Right lobe of liver (tissue), 6 donors: ENCODE data around the gene SULT1A1. TPM values are rescaled to one million over a fixed set of nuclear protein-coding genes. Genes with fewer than 3 reads are reported as not detected.
A peak's percentile ranks its signal among the peaks of the same experiment; 100 is the strongest.
"Not testable (repeated sequence)": the region's sequence is repeated elsewhere in the genome, so short reads cannot be mapped to it uniquely, and the experiment has no call there.

Source experiments
- ATAC-seq, 4 donors: fragments of 200-7000 bp; cut with Tn5 transposase; one replicate each; pipeline ENCODE4 v1.9.1; 2020; ENCODE audit warnings: mild to moderate bottlenecking in 4 of 4, moderate library complexity in 4 of 4
- DNase-seq, 3 donors: peaks; one replicate each; pipeline ENCODE4 v3.0.0-alpha.2; 2020
- H3K27ac ChIP-seq, 3 donors: fragments of 200-600 bp; one replicate each; pipeline ENCODE4 v1.8.0; 2022
- H3K27me3 ChIP-seq, 2 donors: fragments of 200-600 bp; one replicate each; pipeline ENCODE4 v1.8.0; 2022
- H3K36me3 ChIP-seq, 4 donors: fragments of 200-600 bp; sonication (generic) in 1 of 4; one replicate each; pipeline versions ENCODE4 v1.5.1 to v1.8.0; 2017 to 2022; ENCODE audit warnings: control low read depth in 1 of 4
- H3K4me1 ChIP-seq, 4 donors: fragments of 200-600 bp; sonication (generic) in 1 of 4; one replicate each; pipeline versions ENCODE4 v1.5.1 to v1.8.0; 2017 to 2022; ENCODE audit warnings: control low read depth in 1 of 4
- H3K4me3 ChIP-seq, 3 donors: fragments of 200-600 bp; one replicate each; pipeline ENCODE4 v1.8.0; 2022
- H3K9me3 ChIP-seq, 4 donors: fragments of 200-600 bp; sonication (generic) in 1 of 4; one replicate each; pipeline versions ENCODE4 v1.5.1 to v1.8.0; 2017 to 2022; ENCODE audit warnings: control low read depth in 1 of 4
- POLR2A ChIP-seq: fragments of 450-650 bp; IDR thresholded peaks from one replicate; pipeline ENCODE4 v1.6.1; 2017; ENCODE audit warnings: antibody characterized with exemption, mild to moderate bottlenecking
- WGBS: methylation state at CpG from one replicate; pipeline ENCODE4 v1.1.6; 2018; ENCODE audit warnings: low coverage, low lambda C conversion rate; ENCODE audit not compliant: insufficient coverage; ENCODE audit errors: missing lambda C conversion rate; 5-methylcytosine and 5-hydroxymethylcytosine counted together
- intact Hi-C, 2 donors: fragments of 100-400 bp; cut with DNase I; formaldehyde crosslinking; loops; one replicate each; pipeline versions ENCODE4 v1.11.2 to v1.14.1; 2022
- total RNA-seq, 6 experiments: library from RNA; depleted of rRNA in 2 of 6; stranded (reverse); fragments of >200 nt in 2 of 6; fragmentation: NEBNext Ultra II Directional in 3 of 6; extraction: Animal tissue kit (Norgen Biotek cat#: 25700) in 3 of 6; gene quantifications; one replicate each; pipeline versions ENCODE4 v1.1.0 to v1.2.4, GENCODE V29; 2016 to 2023
- TF ChIP-seq, protein P1 (sequence below), 4 donors: fragments of 200-600 bp in 3 of 4; fragments of 450-650 bp in 1 of 4; IDR thresholded peaks; one replicate each; pipeline versions ENCODE4 v1.5.1 to v1.8.0; 2016 to 2022; ENCODE audit warnings: antibody characterized with exemption in 4 of 4, mild to moderate bottlenecking in 2 of 4
- donor health status: DM: no; HTN: yes; CAD: no.
- donor health status: DM: no; HTN: no; CAD: no.
- donor health status: DM: no; HTN: no; CAD: no.
- donor health status: DM: no; HTN: yes; CAD: no.
- donor health status: DM: no; HTN: yes; CAD: no.

Gene SULT1A1
- total RNA-seq, 6 experiments from 2014 or later: 132 to 335 (median 207) TPM

DNA sequence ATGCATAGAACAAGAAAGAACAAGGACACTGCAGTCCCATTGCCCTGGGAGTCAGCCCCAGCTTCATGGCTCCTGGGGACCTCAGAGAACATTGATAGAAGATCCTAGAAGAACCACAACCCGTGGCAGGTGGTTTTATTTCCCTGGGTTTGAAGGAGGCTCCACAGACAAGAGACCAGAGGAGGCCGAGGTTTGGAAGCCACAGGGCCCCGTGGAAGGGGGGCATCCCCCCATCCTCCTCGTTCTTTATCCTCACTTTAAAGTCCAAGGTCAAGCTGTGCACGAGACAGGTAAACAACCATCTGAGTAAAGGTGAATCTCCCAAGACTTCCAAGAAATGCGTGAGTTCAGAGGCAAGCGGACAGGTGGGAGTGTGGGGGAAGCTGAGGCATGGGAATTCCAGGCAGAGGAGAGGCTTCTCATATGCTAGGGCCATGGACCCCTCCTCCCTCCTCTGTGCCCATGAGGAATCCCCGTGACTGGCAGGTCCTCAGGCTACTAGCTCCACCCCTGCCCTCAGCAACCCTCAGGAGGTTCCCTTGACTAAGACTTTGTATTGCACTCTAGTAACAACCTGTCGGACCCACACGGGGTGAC is 849 bp upstream of the SULT1A1 start:
- H3K9me3 ChIP-seq: no peaks in the 10 kb centered on the region
- H3K4me1 ChIP-seq: peaks cover 0 to 36% (median 7%) of the 10 kb centered on the region in 4 donors
- no peaks in the 10 kb centered on the region for H3K27me3 ChIP-seq
- H3K36me3 ChIP-seq: peaks cover 0 to 9% (median 5%) of the 10 kb centered on the region in 4 donors
- TF ChIP-seq POLR2A: no peak
- TF ChIP-seq, protein P1, sequence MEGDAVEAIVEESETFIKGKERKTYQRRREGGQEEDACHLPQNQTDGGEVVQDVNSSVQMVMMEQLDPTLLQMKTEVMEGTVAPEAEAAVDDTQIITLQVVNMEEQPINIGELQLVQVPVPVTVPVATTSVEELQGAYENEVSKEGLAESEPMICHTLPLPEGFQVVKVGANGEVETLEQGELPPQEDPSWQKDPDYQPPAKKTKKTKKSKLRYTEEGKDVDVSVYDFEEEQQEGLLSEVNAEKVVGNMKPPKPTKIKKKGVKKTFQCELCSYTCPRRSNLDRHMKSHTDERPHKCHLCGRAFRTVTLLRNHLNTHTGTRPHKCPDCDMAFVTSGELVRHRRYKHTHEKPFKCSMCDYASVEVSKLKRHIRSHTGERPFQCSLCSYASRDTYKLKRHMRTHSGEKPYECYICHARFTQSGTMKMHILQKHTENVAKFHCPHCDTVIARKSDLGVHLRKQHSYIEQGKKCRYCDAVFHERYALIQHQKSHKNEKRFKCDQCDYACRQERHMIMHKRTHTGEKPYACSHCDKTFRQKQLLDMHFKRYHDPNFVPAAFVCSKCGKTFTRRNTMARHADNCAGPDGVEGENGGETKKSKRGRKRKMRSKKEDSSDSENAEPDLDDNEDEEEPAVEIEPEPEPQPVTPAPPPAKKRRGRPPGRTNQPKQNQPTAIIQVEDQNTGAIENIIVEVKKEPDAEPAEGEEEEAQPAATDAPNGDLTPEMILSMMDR (IDR thresholded peaks at IDR 0.05): no peak
- WGBS: 40% methylated on average over 10 of the region's 10 CpGs
- peak overlapping the region in 2 of 3 donors; percentile 62 to 73 for H3K4me3 ChIP-seq
- peak overlapping the region; percentile 59 to 83 (median 61) for H3K27ac ChIP-seq
- no peak for ATAC-seq
- intact Hi-C loops: no loop called here
- no peak for DNase-seq

DNA sequence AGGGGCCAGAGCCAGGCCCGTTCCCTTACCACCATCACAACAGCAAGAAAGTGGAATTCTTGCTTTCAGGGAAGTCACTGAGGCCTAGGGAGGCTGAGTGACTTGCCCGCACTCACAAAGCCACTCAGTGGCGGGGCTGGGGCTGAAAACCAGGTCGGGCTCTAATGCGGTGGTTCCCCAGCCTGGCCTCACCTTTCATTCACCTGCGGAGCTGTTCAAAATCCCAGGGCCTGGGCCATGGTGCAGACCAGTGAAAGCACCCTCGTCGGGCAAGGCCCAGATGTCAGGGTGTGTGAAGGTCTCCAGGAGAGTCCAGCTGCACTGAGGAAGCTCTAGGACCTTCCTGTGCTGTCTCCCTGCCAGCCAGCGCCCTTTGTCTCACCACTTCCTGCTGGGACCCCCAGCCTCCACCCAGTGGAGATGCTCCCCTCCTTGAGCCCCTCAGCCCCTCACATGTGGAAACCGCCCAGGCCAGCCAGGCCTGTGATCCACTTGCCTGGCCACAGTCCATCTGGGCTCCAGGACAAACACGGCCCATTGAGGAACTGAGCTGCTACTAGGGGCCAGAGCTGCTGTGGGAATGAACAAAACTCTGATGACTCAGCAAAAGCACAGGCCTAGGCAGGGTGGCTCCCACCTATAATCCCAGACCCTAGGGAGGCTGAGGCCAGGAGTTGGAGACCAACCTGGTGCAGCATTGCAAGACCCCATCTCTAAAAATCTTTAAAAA is 812 bp downstream of the SULT1A1 start:
- H3K27ac ChIP-seq: peak overlapping the region; percentile 59 to 83 (median 61)
- intact Hi-C loops, H3K9me3 ChIP-seq, H3K27me3 ChIP-seq: not testable (repeated sequence)
- ATAC-seq (peak; percentile 4 to 25 (median 9)), DNase-seq (peak in 1 of 3 donors; percentile 60)
- WGBS: 23% methylated on average over 11 of the region's 11 CpGs
- peaks cover 0 to 21% (median 11%) of the 10 kb centered on the region in 4 donors for H3K36me3 ChIP-seq
- peak overlapping the region; percentile 48 to 73 (median 62) for H3K4me3 ChIP-seq
- H3K4me1 ChIP-seq: peaks cover 0 to 36% (median 7%) of the 10 kb centered on the region in 4 donors

DNA sequence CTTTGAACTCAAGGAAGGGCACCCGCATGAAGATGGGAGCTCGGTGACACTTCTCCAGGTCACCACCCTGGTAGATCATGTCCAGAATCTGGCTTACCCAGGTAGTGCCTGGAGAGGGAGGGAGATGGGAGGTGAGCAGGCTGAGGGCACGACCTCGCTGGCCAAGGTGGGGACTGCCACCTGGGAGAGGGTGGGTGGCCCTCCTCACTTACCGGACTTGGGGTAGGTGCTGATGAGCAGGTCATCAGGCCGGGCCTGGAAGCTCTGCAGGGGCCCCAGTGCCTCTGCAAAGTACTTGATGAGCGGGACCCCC is 1.4 kb downstream of the SULT1A1 start:
- H3K9me3 ChIP-seq, intact Hi-C loops, DNase-seq, ATAC-seq, H3K27me3 ChIP-seq, H3K27ac ChIP-seq: not testable (repeated sequence)
- 95% methylated on average over 6 of the region's 7 CpGs for WGBS
- peak overlapping the region in 2 of 3 donors; percentile 62 to 73 for H3K4me3 ChIP-seq
- peaks cover 0 to 21% (median 11%) of the 10 kb centered on the region in 4 donors for H3K36me3 ChIP-seq
- H3K4me1 ChIP-seq: peaks cover 0 to 36% (median 7%) of the 10 kb centered on the region in 4 donors

DNA sequence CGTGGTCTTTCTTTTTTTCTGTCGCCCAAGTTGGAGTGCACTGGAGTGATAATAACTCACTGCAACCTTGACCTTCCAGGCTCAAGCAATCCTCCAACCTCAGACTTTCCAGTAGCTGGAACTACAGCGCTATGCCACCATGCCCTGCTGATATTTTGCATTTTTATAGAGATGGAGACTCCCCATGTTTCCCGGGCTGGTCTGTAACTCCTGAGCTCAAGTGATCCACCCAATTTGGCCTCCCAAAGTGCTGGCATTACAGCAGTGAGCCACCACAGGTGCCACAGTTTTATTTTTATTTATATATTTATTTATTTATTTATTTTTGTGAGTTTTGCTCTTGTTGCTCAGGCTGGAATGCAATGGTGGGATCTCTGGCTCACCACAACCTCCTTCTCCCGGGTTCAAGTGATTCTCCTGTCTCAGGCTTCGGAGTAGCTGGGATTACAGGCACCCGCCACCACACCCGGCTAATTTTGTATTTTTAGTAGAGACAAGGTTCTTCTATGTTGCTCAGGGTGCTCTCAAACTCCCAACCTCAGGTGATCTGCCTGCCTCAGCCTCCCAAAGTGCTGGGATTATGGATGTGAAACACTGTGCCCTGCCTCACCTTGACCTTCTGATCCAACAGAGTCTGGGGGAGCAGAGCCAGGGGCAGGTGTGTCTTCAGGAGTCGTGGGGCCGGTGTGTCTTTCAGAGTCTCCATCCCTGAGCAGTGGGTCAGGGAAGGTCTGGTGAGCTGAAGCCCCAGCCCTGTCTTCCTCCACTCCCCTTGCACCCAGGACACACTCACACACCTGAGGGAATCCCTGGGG is 2.0 kb downstream of the SULT1A1 start:
- ATAC-seq, H3K9me3 ChIP-seq, H3K27ac ChIP-seq, H3K4me3 ChIP-seq, H3K27me3 ChIP-seq, intact Hi-C loops: not testable (repeated sequence)
- Histone ChIP-seq H3K36me3 (peaks cover 0 to 21% (median 11%) of the 10 kb centered on the region in 4 donors), H3K4me1 (peaks cover 0 to 36% (median 7%) of the 10 kb centered on the region in 4 donors)
- WGBS: 91% methylated on average over 8 of the region's 10 CpGs
- DNase-seq: peak in 1 of 3 donors; percentile 41

DNA sequence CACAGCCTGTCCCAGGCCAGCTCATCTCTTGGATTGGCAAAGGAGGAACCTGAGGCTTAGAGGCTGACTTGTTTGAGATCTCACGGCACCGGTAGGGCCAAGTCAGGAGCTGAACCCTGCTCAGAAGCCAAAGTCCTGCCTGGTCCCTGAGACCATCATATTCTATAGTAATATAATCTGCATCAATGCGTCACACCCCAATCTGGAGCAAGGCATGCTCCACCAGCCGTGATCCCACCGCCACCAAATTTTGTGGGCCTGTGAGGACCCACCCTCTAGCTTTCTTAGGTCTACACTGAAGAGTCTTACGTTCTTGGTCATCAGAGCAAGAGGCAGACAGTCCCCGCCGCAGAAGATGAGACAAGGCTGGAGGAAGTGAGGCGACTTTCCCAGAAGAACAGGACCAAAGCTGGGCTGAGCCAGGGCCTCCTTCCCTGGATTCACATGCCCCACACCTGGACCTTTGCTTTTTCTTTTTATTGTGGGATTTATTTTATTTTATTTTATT is 2.7 kb downstream of the SULT1A1 start:
- intact Hi-C loops: no loop called here
- no peak overlapping the region for H3K27ac ChIP-seq
- DNase-seq: peak in 1 of 3 donors; percentile 24
- no peaks in the 10 kb centered on the region for H3K9me3 ChIP-seq
- H3K4me1 ChIP-seq: peaks cover 0 to 36% (median 7%) of the 10 kb centered on the region in 4 donors
- no peak overlapping the region for H3K4me3 ChIP-seq
- no peak for TF ChIP-seq POLR2A
- TF ChIP-seq, protein P1 (IDR thresholded peaks at IDR 0.05): no peak
- ATAC-seq: no peak
- peaks cover 0 to 21% (median 11%) of the 10 kb centered on the region in 4 donors for H3K36me3 ChIP-seq
- H3K27me3 ChIP-seq: no peaks in the 10 kb centered on the region
- WGBS: 93% methylated on average over 9 of the region's 9 CpGs
